Endothelial cell (in vitro differentiated cells): Measurements from ENCODE around the gene XPO1. TPM values are rescaled to one million over a fixed set of nuclear protein-coding genes. Genes with fewer than 3 reads are reported as not detected.
"Not testable (repeated sequence)": the region's sequence is repeated elsewhere in the genome, so short reads cannot be mapped to it uniquely, and the experiment has no call there.

ENCODE experiments used
- DNase-seq: peaks from one replicate; pipeline ENCODE4 v3.0.0; 2021; ENCODE audit warnings: low spot score
- H3K27ac Mint-ChIP-seq: one replicate; pipeline ENCODE4 v1.8.0; 2021; ENCODE audit warnings: mixed read lengths, inconsistent platforms; ENCODE audit not compliant: unreplicated experiment
- H3K27me3 Mint-ChIP-seq: one replicate; pipeline ENCODE4 v1.8.0; 2021; ENCODE audit warnings: mild to moderate bottlenecking, moderate library complexity, mixed read lengths, inconsistent platforms; ENCODE audit not compliant: unreplicated experiment
- H3K36me3 Mint-ChIP-seq: one replicate; pipeline ENCODE4 v1.8.0; 2021; ENCODE audit warnings: mild to moderate bottlenecking, low read depth, mixed read lengths, inconsistent platforms; ENCODE audit not compliant: unreplicated experiment
- H3K4me1 Mint-ChIP-seq: one replicate; pipeline ENCODE4 v1.8.0; 2021; ENCODE audit warnings: mild to moderate bottlenecking, mixed read lengths, inconsistent platforms; ENCODE audit not compliant: unreplicated experiment
- H3K4me3 Mint-ChIP-seq: one replicate; pipeline ENCODE4 v1.8.0; 2021; ENCODE audit warnings: mild to moderate bottlenecking, mixed read lengths, inconsistent platforms; ENCODE audit not compliant: unreplicated experiment
- H3K9me3 Mint-ChIP-seq: one replicate; pipeline ENCODE4 v1.8.0; 2021; ENCODE audit warnings: mixed read lengths, inconsistent platforms; ENCODE audit not compliant: unreplicated experiment
- CTCF ChIP-seq: fragments of 200-600 bp; sonication (generic); IDR thresholded peaks from one replicate; pipeline ENCODE4 v1.5.0; 2021; ENCODE audit warnings: antibody characterized with exemption; ENCODE audit not compliant: unreplicated experiment
- total RNA-seq: library from RNA; stranded (reverse); fragmentation: NEBNext Ultra II Directional; extraction: Animal tissue kit (Norgen Biotek cat#: 25700); gene quantifications from one replicate; pipeline ENCODE4 v1.2.1, GENCODE V29; 2021; ENCODE audit not compliant: unreplicated experiment

The XPO1 gene
- total RNA-seq, 1 donor from 2014 or later, result 138 TPM

GRCh38 chr2:61554604-61555003 lies 16.4 kb upstream of the XPO1 start:
- no peak for TF ChIP-seq CTCF
- Mint-ChIP-seq H3K27me3 (no peaks in the 10 kb centered on the region), H3K27ac (no peak overlapping the region), H3K4me3 (no peak overlapping the region), H3K36me3 (no peaks in the 10 kb centered on the region), H3K9me3 (no peaks in the 10 kb centered on the region), H3K4me1 (no peaks in the 10 kb centered on the region)
- DNase-seq, result no peak

- Mint-ChIP-seq H3K36me3 (no peaks in the 10 kb centered on the region), H3K9me3 (no peaks in the 10 kb centered on the region), H3K27ac (no peak overlapping the region), H3K27me3 (no peaks in the 10 kb centered on the region), H3K4me1 (no peaks in the 10 kb centered on the region), H3K4me3 (no peak overlapping the region)
- no peak for TF ChIP-seq CTCF
- DNase-seq, result no peak
Observed at GRCh38 chr2:61550375-61551209, 12.4 kb upstream of the XPO1 start.

- H3K4me1 Mint-ChIP-seq, result no peaks in the 10 kb centered on the region
- TF ChIP-seq CTCF, result no peak
- DNase-seq, result no peak
- H3K4me3 Mint-ChIP-seq, result no peak overlapping the region
- H3K27me3 Mint-ChIP-seq, result no peaks in the 10 kb centered on the region
- H3K36me3 Mint-ChIP-seq, result no peaks in the 10 kb centered on the region
- H3K27ac Mint-ChIP-seq, result no peak overlapping the region
- H3K9me3 Mint-ChIP-seq, result no peaks in the 10 kb centered on the region
Observed at GRCh38 chr2:61549546-61549945, 11.4 kb upstream of the XPO1 start.

GRCh38 chr2:61543062-61543461 lies 4.9 kb upstream of the XPO1 start:
- no peak for DNase-seq
- Mint-ChIP-seq H3K4me1 (peaks cover 7% of the 10 kb centered on the region), H3K27ac (no peak overlapping the region), H3K27me3 (peaks cover 12% of the 10 kb centered on the region), H3K4me3 (no peak overlapping the region), H3K9me3 (no peaks in the 10 kb centered on the region), H3K36me3 (no peaks in the 10 kb centered on the region)
- TF ChIP-seq CTCF, result no peak

- not testable (repeated sequence) for H3K36me3 Mint-ChIP-seq, H3K27ac Mint-ChIP-seq, DNase-seq, H3K9me3 Mint-ChIP-seq, H3K4me3 Mint-ChIP-seq
- peaks cover 17% of the 10 kb centered on the region for H3K4me1 Mint-ChIP-seq
- peaks cover 24% of the 10 kb centered on the region for H3K27me3 Mint-ChIP-seq
Observed at GRCh38 chr2:61540167-61540566, 2.0 kb upstream of the XPO1 start.
